H9 (cell line): ENCODE data around the gene MAP2K2. TPM values are rescaled to one million over a fixed set of nuclear protein-coding genes. Genes with fewer than 3 reads are reported as not detected.

Source experiments
- DNase-seq: peaks from one replicate; pipeline ENCODE4 v3.0.0-alpha.2; 2017
- H2AFZ ChIP-seq: one replicate; pipeline ENCODE4 v1.6.1; 2013; ENCODE audit warnings: mild to moderate bottlenecking, low read length, control low read depth, moderate library complexity
- H2AK5ac ChIP-seq: 2 replicates; pipeline ENCODE4 v1.6.1; 2013; ENCODE audit warnings: low read length, control low read depth, mixed read lengths; ENCODE audit not compliant: insufficient read length
- H2BK120ac ChIP-seq: one replicate; pipeline ENCODE4 v1.6.1; 2013; ENCODE audit warnings: low read depth, mild to moderate bottlenecking, low read length, control low read depth, inconsistent platforms; ENCODE audit not compliant: poor library complexity, severe bottlenecking
- H2BK12ac ChIP-seq: 2 replicates; pipeline ENCODE4 v1.6.1; 2013; ENCODE audit warnings: low read length, control low read depth, mixed read lengths, low read depth; ENCODE audit not compliant: insufficient read length
- H2BK15ac ChIP-seq: 2 replicates; pipeline ENCODE4 v1.6.1; 2013; ENCODE audit warnings: low read depth, low read length, control low read depth
- H2BK20ac ChIP-seq: one replicate; pipeline ENCODE4 v1.6.1; 2013; ENCODE audit warnings: low read depth, mild to moderate bottlenecking, low read length, control low read depth, inconsistent platforms; ENCODE audit not compliant: poor library complexity, severe bottlenecking
- H2BK5ac ChIP-seq: 2 replicates; pipeline ENCODE4 v1.6.1; 2013; ENCODE audit warnings: low read length, control low read depth, mixed read lengths; ENCODE audit not compliant: insufficient read length
- H3K14ac ChIP-seq: 2 replicates; pipeline ENCODE4 v1.6.1; 2013; ENCODE audit warnings: low read length, control low read depth; ENCODE audit not compliant: insufficient read depth
- H3K18ac ChIP-seq: 2 replicates; pipeline ENCODE4 v1.6.1; 2013; ENCODE audit warnings: low read depth, mild to moderate bottlenecking, mixed read lengths, low read length, control low read depth; ENCODE audit not compliant: insufficient read length
- H3K23ac ChIP-seq: 2 replicates; pipeline ENCODE4 v1.6.1; 2013; ENCODE audit warnings: low read length, control low read depth, mixed read lengths, low read depth; ENCODE audit not compliant: insufficient read length
- H3K23me2 ChIP-seq: 2 replicates; pipeline ENCODE4 v1.6.1; 2013; ENCODE audit warnings: low read depth, mild to moderate bottlenecking, mixed read lengths, low read length, control low read depth; ENCODE audit not compliant: insufficient read length, poor library complexity, severe bottlenecking
- H3K27ac ChIP-seq: 2 replicates; pipeline ENCODE4 v1.5.1; 2013; ENCODE audit warnings: low read length, control low read depth, mixed read lengths, low read depth; ENCODE audit not compliant: insufficient read length
- H3K27me3 ChIP-seq: 2 replicates; pipeline ENCODE4 v1.6.1; 2013; ENCODE audit warnings: low read length, control low read depth, inconsistent platforms; ENCODE audit not compliant: insufficient read depth
- H3K4ac ChIP-seq: 2 replicates; pipeline ENCODE4 v1.6.1; 2013; ENCODE audit warnings: low read depth, mild to moderate bottlenecking, control low read depth, inconsistent platforms, low read length, moderate library complexity
- H3K4me1 ChIP-seq: 2 replicates; pipeline ENCODE4 v1.6.1; 2013; ENCODE audit warnings: low read length, control low read depth, inconsistent platforms; ENCODE audit not compliant: insufficient read depth
- H3K4me2 ChIP-seq: 2 replicates; pipeline ENCODE4 v1.6.1; 2013; ENCODE audit warnings: low read length, control low read depth, mixed read lengths; ENCODE audit not compliant: insufficient read length, insufficient read depth
- H3K56ac ChIP-seq: 2 replicates; pipeline ENCODE4 v1.6.1; 2013; ENCODE audit warnings: low read depth, mild to moderate bottlenecking, mixed read lengths, low read length, control low read depth; ENCODE audit not compliant: insufficient read length
- H3K79me1 ChIP-seq: 2 replicates; pipeline ENCODE4 v1.6.1; 2013; ENCODE audit warnings: low read depth, mild to moderate bottlenecking, moderate library complexity, low read length, control low read depth, inconsistent platforms; ENCODE audit not compliant: insufficient read depth, poor library complexity, severe bottlenecking
- H3K79me2 ChIP-seq: 2 replicates; pipeline ENCODE4 v1.6.1; 2013; ENCODE audit warnings: low read length, control low read depth, inconsistent platforms; ENCODE audit not compliant: insufficient read depth
- H3K9ac ChIP-seq: 2 replicates; pipeline ENCODE4 v1.6.1; 2013; ENCODE audit warnings: low read length, control low read depth, mixed read lengths; ENCODE audit not compliant: insufficient read length; ENCODE audit errors: extremely low read depth
- H3K9me3 ChIP-seq: one replicate; pipeline ENCODE4 v1.6.1; 2013; ENCODE audit warnings: low read depth, low read length, inconsistent platforms; ENCODE audit not compliant: control insufficient read depth
- H3T11ph ChIP-seq: one replicate; pipeline ENCODE4 v1.6.1; 2013; ENCODE audit warnings: mild to moderate bottlenecking, low read length, control low read depth, inconsistent platforms
- H4K20me1 ChIP-seq: one replicate; pipeline ENCODE4 v1.6.1; 2013; ENCODE audit not compliant: control insufficient read depth, insufficient read length, insufficient read depth
- H4K5ac ChIP-seq: 2 replicates; pipeline ENCODE4 v1.6.1; 2013; ENCODE audit warnings: low read depth, mild to moderate bottlenecking, mixed read lengths, low read length, control low read depth; ENCODE audit not compliant: insufficient read length
- H4K8ac ChIP-seq: replicated peaks from 2 replicates; pipeline ENCODE4 v1.6.1; 2013; ENCODE audit warnings: low read length, control low read depth, mixed read lengths, low read depth; ENCODE audit not compliant: insufficient read length
- H4K91ac ChIP-seq: 2 replicates; pipeline ENCODE4 v1.6.1; 2013; ENCODE audit warnings: low read depth, mild to moderate bottlenecking, moderate library complexity, mixed read lengths, low read length, control low read depth; ENCODE audit not compliant: insufficient read length
- H3K27ac Mint-ChIP-seq, 3 experiments: 2 replicates in 2 of 3; 3 replicates in 1 of 3; pipeline ENCODE4 v1.8.0; 2020 to 2021; ENCODE audit warnings: mixed read lengths in 3 of 3, mild to moderate bottlenecking in 1 of 3, moderate library complexity in 1 of 3
- H3K27me3 Mint-ChIP-seq: 2 replicates; pipeline ENCODE4 v1.8.0; 2021; ENCODE audit warnings: low read depth, mild to moderate bottlenecking, moderate library complexity, mixed read lengths
- H3K36me3 Mint-ChIP-seq, 3 experiments: 2 replicates in 2 of 3; 3 replicates in 1 of 3; pipeline ENCODE4 v1.8.0; 2020 to 2021; ENCODE audit warnings: low read depth in 3 of 3, mixed read lengths in 3 of 3; ENCODE audit not compliant: insufficient read depth in 1 of 3
- H3K4me1 Mint-ChIP-seq, 2 experiments: 2 replicates each; pipeline ENCODE4 v1.8.0; 2020; ENCODE audit warnings: mixed read lengths in 2 of 2
- H3K4me3 Mint-ChIP-seq, 2 experiments: 2 replicates in 1 of 2; 3 replicates in 1 of 2; pipeline ENCODE4 v1.8.0; 2020 to 2021; ENCODE audit warnings: mild to moderate bottlenecking in 2 of 2, mixed read lengths in 2 of 2, moderate library complexity in 1 of 2
- H3K9me3 Mint-ChIP-seq, 2 experiments: 2 replicates in 1 of 2; 3 replicates in 1 of 2; pipeline ENCODE4 v1.8.0; 2020; ENCODE audit warnings: mild to moderate bottlenecking in 2 of 2, mixed read lengths in 2 of 2, moderate library complexity in 1 of 2
- WGBS: extraction: QIAGEN DNeasy Blood & Tissue Kit; methylation state at CpG from one replicate; pipeline ENCODE4 v1.1.7; 2013; ENCODE audit warnings: missing lambda C conversion rate, low lambda C conversion rate, mixed read lengths; ENCODE audit not compliant: insufficient read length; ENCODE audit errors: extremely low coverage; 5-methylcytosine and 5-hydroxymethylcytosine counted together
- total RNA-seq: library from RNA; stranded (reverse); gene quantifications from 2 replicates; pipeline ENCODE4 v1.2.1, GENCODE V29; 2021
- TF ChIP-seq, protein P1 (sequence below): fragments of 200-600 bp; sonication (generic); conservative IDR thresholded peaks from 3 replicates; pipeline ENCODE4 v1.8.0; 2021; ENCODE audit warnings: antibody characterized with exemption, mild to moderate bottlenecking

MAP2K2 gene
- total RNA-seq, 1 experiment from 2014 or later: 167 TPM

DNA sequence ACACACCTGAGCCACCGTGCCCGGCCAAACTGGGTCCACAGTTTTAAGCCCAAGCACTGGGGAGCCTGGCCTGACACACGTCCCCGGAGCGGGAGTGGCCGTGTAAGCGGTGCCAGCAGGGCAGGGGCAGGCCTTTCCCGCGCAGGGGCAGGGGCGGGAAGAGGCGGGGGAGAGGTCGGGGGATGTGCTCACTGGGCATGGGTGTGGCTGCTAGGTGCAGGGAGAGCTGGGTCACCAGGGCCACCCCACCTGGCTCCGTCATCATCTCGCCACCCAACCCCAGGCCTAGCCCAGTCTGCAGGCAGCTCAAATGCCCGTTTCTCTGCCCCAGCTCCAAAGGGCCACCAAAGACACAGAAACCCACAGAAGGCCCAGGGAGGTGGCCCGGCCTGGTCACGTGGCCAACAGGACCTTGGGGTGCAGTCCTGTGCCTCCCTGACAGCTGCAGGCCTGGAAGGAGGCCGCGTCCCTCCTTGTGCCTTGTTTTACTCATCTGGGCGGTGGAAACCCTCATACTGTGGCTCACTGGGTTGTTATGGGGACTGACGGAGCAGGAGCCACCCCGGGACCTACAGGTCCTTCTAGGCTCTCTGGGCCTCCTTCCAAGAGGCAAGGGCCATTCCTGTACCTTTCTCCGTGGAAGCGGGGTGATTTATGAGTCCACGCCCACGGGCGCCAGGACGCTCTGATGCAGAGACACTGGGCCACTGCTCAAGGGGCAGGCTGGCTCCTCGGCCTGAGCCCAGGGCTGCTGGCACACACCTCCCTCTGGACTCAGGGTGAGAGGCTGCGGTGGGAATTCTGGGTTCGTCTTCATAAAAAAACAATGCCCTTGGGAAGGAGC lies 27.7 kb downstream of the MAP2K2 start:
- DNase-seq: no peak
- no peak overlapping the region for H3K56ac ChIP-seq
- Mint-ChIP-seq H3K4me1 (no peaks in the 10 kb centered on the region), H3K27me3 (no peaks in the 10 kb centered on the region), H3K36me3 (peaks cover 27 to 57% (median 40%) of the 10 kb centered on the region in 3 experiments), H3K27ac (peak overlapping the region in 1 of 3 experiments; percentile 78; a peak in 2 of 7 replicates), H3K9me3 (no peaks in the 10 kb centered on the region), H3K4me3 (no peak overlapping the region)
- no peak overlapping the region for H2AK5ac ChIP-seq
- TF ChIP-seq, protein P1, sequence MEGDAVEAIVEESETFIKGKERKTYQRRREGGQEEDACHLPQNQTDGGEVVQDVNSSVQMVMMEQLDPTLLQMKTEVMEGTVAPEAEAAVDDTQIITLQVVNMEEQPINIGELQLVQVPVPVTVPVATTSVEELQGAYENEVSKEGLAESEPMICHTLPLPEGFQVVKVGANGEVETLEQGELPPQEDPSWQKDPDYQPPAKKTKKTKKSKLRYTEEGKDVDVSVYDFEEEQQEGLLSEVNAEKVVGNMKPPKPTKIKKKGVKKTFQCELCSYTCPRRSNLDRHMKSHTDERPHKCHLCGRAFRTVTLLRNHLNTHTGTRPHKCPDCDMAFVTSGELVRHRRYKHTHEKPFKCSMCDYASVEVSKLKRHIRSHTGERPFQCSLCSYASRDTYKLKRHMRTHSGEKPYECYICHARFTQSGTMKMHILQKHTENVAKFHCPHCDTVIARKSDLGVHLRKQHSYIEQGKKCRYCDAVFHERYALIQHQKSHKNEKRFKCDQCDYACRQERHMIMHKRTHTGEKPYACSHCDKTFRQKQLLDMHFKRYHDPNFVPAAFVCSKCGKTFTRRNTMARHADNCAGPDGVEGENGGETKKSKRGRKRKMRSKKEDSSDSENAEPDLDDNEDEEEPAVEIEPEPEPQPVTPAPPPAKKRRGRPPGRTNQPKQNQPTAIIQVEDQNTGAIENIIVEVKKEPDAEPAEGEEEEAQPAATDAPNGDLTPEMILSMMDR: no peak
- no peak overlapping the region for H2BK5ac ChIP-seq
- H3K4me1 ChIP-seq: no peaks in the 10 kb centered on the region
- H3K9ac ChIP-seq: no peak overlapping the region
- H3K23me2 ChIP-seq: no peaks in the 10 kb centered on the region
- H2BK15ac ChIP-seq: no peak overlapping the region
- no peak overlapping the region for H3K14ac ChIP-seq
- H3K4ac ChIP-seq: no peak overlapping the region
- peaks cover 3% of the 10 kb centered on the region for H4K20me1 ChIP-seq
- no peak overlapping the region for H3K23ac ChIP-seq
- H3K27me3 ChIP-seq: no peaks in the 10 kb centered on the region
- H3K79me1 ChIP-seq: no peaks in the 10 kb centered on the region
- no peak overlapping the region for H3K27ac ChIP-seq
- no peak overlapping the region for H4K8ac ChIP-seq
- no CpG with 5 or more reads among the region's 31 CpGs for WGBS
- H4K5ac ChIP-seq: no peak overlapping the region
- no peak overlapping the region for H3T11ph ChIP-seq
- H2AFZ ChIP-seq: no peak overlapping the region
- H4K91ac ChIP-seq: no peak overlapping the region
- no peaks in the 10 kb centered on the region for H3K79me2 ChIP-seq
- no peaks in the 10 kb centered on the region for H3K9me3 ChIP-seq
- H3K4me2 ChIP-seq: no peak overlapping the region
- no peak overlapping the region for H2BK12ac ChIP-seq
- no peak overlapping the region for H3K18ac ChIP-seq
- no peak overlapping the region for H2BK120ac ChIP-seq
- no peak overlapping the region for H2BK20ac ChIP-seq
